GM20000 (cell line): ENCODE measurements around the gene EFCAB8.

Source experiments
- DNase-seq: peaks from one replicate; pipeline ENCODE4 v3.0.0; 2012; ENCODE audit warnings: low spot score
- TF ChIP-seq, protein P1 (sequence below): IDR thresholded peaks from 2 replicates; pipeline ENCODE4 v1.5.1; 2012; ENCODE audit warnings: mild to moderate bottlenecking, control low read depth; ENCODE audit errors: extremely low read depth, missing control alignments

Gene EFCAB8

GRCh38 chr20:32987044-32987825 lies 128.5 kb downstream of the EFCAB8 start:
- TF ChIP-seq, protein P1, sequence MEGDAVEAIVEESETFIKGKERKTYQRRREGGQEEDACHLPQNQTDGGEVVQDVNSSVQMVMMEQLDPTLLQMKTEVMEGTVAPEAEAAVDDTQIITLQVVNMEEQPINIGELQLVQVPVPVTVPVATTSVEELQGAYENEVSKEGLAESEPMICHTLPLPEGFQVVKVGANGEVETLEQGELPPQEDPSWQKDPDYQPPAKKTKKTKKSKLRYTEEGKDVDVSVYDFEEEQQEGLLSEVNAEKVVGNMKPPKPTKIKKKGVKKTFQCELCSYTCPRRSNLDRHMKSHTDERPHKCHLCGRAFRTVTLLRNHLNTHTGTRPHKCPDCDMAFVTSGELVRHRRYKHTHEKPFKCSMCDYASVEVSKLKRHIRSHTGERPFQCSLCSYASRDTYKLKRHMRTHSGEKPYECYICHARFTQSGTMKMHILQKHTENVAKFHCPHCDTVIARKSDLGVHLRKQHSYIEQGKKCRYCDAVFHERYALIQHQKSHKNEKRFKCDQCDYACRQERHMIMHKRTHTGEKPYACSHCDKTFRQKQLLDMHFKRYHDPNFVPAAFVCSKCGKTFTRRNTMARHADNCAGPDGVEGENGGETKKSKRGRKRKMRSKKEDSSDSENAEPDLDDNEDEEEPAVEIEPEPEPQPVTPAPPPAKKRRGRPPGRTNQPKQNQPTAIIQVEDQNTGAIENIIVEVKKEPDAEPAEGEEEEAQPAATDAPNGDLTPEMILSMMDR, result no peak
- no peak for DNase-seq

- no peak for DNase-seq
- TF ChIP-seq, protein P1, result no peak
These were observed 129.3 kb downstream of the EFCAB8 start for GRCh38 chr20:32988008-32988407.

DNA sequence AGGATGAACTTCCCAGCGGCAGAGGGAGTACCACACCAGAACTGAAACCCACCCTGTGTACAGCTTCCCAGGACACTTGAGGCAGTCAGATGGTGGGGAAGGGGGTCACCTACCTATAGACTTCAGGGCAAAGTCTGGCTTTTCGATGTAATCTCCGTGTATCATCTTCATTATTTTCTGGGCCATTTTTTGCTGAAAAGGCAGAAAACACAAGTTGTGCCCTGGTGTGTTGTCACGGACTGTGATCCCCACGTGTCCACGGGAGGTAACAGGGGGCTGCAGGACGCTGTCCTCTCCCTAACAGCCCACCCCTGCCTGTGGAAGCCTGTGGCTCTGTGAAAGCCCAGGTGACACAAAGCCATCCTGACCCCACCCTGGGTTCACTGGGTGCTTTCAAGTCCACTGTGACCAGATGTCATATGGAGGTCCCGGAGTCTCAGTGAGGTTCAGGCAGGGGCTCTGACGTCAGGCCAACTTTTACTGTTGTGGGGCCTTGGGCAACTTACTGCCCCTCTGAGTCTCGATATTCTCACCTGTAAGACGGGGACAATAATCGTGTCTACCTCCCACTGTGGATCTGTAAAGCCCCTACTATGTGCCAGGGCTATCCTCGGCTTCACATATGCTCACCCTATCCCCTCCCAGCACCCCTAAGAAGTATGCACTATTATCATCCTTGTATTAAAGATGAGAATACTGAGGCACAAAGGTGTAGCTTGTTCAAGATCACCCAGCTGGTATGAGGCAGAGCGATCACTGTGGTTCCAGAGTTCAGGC lies 131.0 kb downstream of the EFCAB8 start:
- no peak for DNase-seq
- TF ChIP-seq, protein P1, result no peak

GRCh38 chr20:32990426-32990825 lies 131.7 kb downstream of the EFCAB8 start:
- DNase-seq, result no peak
- TF ChIP-seq, protein P1, result no peak

GRCh38 chr20:32991383-32991782 lies 132.7 kb downstream of the EFCAB8 start:
- DNase-seq, result no peak
- TF ChIP-seq, protein P1, result no peak

DNA sequence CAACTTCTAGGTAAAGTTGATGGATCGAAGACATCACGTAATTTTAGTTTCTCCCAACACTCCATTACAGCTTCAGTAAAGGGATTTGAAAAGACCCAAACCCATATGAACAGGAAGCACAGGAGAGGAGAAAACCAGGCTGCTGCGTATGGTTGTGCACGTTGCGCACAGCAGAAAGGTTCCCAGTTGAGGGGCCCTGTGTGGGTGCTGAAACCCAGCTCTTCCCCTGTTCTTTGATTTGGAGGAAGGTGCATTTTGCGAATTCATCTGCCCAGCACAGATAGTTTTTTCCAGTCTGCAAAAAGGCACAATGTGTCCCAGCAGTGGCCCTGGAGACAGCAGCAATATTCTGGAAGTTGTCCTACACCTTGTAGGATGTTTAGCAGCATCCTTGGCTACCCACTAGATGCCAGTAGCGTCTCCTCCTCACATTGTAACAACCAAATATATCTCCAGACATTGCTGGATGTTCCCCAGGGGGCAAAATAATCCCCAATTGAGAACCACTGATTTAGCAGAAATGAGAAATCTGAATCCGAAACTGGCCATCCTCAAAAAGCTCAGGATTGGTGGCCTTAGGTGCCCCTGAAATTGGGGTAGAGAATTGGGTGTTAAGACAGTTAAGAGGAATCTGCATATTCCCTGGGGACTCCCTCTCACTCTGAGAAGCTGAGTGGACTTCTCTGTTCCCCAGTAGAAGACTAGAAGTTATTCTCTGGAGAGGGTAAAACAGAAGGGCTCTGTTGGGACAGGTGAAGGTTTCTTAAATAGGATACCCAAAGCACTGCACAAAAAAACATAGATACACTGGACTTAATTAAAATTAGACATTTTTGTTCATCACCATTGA lies 133.3 kb downstream of the EFCAB8 start:
- TF ChIP-seq, protein P1, result no peak
- no peak for DNase-seq
